GM12801 (cell line): Measurements from ENCODE around the gene FMO5.

ENCODE experiments used
- TF ChIP-seq, protein P1 (sequence below): IDR thresholded peaks from one replicate; pipeline ENCODE4 v1.5.1; 2011; ENCODE audit warnings: control low read depth; ENCODE audit not compliant: insufficient read length; ENCODE audit errors: extremely low read depth

FMO5 gene

DNA sequence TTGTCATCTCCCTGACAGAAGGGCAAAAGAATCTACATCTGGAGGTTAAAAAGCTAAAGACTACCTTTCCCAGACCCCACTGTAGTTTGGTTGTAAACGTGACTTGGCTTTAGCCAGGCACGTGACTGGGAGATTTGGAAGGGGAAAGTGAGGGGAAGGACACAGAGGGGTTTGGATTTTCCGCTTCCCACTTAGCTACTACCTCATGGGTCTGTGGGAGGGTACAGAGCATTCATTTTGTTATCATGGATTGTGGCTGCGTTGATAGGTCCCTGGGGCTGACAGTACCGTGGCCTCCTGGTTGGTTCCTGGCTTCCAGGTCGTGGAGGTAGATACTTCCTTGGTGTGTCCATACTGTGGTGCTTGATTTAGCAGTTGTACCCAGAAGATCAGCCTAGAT, 20.0 kb upstream of the FMO5 start:
- TF ChIP-seq, protein P1, sequence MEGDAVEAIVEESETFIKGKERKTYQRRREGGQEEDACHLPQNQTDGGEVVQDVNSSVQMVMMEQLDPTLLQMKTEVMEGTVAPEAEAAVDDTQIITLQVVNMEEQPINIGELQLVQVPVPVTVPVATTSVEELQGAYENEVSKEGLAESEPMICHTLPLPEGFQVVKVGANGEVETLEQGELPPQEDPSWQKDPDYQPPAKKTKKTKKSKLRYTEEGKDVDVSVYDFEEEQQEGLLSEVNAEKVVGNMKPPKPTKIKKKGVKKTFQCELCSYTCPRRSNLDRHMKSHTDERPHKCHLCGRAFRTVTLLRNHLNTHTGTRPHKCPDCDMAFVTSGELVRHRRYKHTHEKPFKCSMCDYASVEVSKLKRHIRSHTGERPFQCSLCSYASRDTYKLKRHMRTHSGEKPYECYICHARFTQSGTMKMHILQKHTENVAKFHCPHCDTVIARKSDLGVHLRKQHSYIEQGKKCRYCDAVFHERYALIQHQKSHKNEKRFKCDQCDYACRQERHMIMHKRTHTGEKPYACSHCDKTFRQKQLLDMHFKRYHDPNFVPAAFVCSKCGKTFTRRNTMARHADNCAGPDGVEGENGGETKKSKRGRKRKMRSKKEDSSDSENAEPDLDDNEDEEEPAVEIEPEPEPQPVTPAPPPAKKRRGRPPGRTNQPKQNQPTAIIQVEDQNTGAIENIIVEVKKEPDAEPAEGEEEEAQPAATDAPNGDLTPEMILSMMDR = no peak

- TF ChIP-seq, protein P1 = no peak
Measured at GRCh38 chr1:147243841-147244240, 18.7 kb upstream of the FMO5 start.

DNA sequence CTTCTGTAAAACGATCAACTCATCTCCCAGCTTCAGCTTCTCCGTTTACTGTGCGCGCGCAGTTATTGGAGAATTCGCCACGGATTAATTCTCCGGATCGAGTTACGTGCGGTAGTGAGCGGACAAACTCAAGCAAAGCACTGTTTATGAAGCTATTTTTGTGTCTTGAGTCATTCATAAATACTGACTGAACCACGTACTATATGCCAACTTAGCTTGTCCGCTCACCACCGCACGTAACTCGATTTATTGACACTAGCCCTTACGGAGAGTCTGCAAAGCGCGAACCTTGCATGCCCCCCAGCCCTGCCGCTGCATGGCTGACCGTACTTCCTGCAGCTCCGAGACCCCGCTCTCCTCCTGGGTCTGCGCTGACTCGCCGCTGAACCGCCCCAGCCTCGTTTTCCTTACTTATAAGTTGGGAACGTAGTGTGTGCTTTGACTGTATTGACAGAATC, 18.1 kb upstream of the FMO5 start:
- TF ChIP-seq, protein P1 = no peak

GRCh38 chr1:147242449-147243227, 17.5 kb upstream of the FMO5 start, which contains the start of gene CHD1L:
CHD1L (plus strand) TSS chr1:147242684; CDS start chr1:147242704, 20 bp downstream.
- TF ChIP-seq, protein P1 = no peak

DNA sequence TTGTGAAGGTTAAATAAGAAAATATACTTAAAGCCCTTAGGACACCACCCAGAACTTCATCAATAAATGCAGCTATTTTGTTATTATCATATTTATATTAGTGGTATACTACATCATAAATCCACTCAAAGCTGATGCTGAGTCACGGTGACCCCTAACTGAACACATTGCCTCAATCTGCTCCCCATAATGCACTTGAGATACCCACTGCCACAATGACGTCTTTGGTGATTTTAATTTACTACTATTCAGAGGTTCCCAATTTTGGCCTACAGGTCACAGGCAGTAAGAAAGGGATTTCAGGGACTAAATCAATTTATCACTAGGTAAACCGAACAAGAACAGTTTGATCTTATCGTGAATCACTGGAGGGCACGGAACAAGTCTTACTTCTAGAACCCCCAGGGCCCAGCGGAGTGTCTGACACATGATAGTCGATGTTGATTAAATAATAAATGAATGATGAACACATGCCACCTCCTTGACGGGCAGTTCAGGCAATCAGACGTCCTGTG, 16.9 kb upstream of the FMO5 start:
- TF ChIP-seq, protein P1 = no peak

DNA sequence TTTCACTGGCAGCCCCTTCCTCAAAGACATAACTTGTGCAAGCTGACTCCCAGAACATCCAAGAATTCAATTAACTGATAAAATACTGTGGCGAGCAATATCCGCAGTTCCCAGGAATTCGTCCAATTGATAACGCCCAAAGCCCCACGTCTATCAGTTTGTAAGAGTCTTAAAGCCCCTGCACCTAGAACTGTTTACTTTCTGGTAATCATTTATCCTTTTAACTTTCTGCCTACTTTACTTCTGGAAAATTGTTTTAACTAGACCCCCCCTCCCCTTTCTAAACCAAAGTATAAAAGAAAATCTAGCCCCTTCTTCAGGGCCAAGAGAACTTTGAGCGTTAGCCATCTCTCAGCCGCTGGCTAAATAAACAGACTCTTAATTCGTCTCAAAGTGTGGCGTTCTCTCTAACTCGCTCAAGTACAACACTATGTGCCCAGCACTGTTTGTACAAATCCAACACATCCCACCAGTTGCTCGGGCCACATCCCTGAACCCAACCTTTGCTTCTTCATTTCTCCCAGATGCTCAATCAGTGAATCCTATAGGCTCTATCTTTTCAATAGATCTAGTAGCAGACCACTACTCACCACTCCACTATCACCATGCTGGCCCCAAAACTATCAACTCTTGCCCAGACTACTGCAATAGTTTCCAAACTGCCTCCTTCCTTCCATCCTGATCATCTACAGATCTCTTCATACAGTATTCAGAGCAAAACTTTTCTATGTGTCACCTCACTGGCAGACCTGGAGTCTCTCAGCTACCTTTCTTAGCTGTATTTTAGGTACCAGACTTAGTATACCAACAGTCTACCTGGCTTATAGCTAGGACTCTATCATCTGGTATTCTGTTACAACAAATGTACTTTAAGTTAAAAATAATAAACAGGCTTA, 14.0 kb upstream of the FMO5 start:
- TF ChIP-seq, protein P1 = no peak
